GM23338 (cell line): ENCODE results near the gene ARHGAP12. TPM values are rescaled to one million over a fixed set of nuclear protein-coding genes. Genes with fewer than 3 reads are reported as not detected.

Source experiments
- ATAC-seq: fragments of 200-7000 bp; cut with Tn5 transposase; 3 replicates; pipeline ENCODE4 v1.9.1; 2020
- DNase-seq: peaks from one replicate; pipeline ENCODE4 v3.0.0-alpha.2; 2015; ENCODE audit warnings: low spot score
- H2AFZ ChIP-seq: fragments of 200-600 bp; sonication (generic); 2 replicates; pipeline ENCODE4 v1.8.0; 2016; ENCODE audit warnings: antibody characterized with exemption, mild to moderate bottlenecking, moderate library complexity
- H3F3A ChIP-seq: fragments of 200-600 bp; sonication (generic); replicated peaks from 2 replicates; pipeline ENCODE4 v1.8.0; 2017; ENCODE audit warnings: antibody characterized with exemption, mixed run types, low read depth
- H3K27ac ChIP-seq: fragments of 200-600 bp; sonication (generic); 2 replicates; pipeline ENCODE4 v1.6.1; 2016; ENCODE audit warnings: low read depth
- H3K27me3 ChIP-seq: fragments of 200-600 bp; sonication (generic); 2 replicates; pipeline ENCODE4 v1.8.0; 2016; ENCODE audit warnings: mild to moderate bottlenecking, mixed run types, moderate library complexity; ENCODE audit not compliant: insufficient read depth
- H3K36me3 ChIP-seq: fragments of 200-600 bp; sonication (generic); 2 replicates; pipeline ENCODE4 v1.8.0; 2016; ENCODE audit warnings: mild to moderate bottlenecking; ENCODE audit not compliant: insufficient read depth
- H3K4me1 ChIP-seq: fragments of 200-600 bp; sonication (generic); 2 replicates; pipeline ENCODE4 v1.8.0; 2016; ENCODE audit warnings: mild to moderate bottlenecking, moderate library complexity; ENCODE audit not compliant: insufficient read depth
- H3K4me2 ChIP-seq: fragments of 200-600 bp; sonication (generic); 2 replicates; pipeline ENCODE4 v1.7.1; 2017; ENCODE audit warnings: mixed run types
- H3K4me3 ChIP-seq: fragments of 200-600 bp; sonication (generic); 2 replicates; pipeline ENCODE4 v1.6.1; 2016; ENCODE audit warnings: mixed run types
- H3K79me2 ChIP-seq: fragments of 200-600 bp; sonication (generic); replicated peaks from 2 replicates; pipeline ENCODE4 v1.8.0; 2017; ENCODE audit warnings: mild to moderate bottlenecking; ENCODE audit not compliant: insufficient read depth
- H3K9me2 ChIP-seq: fragments of 200-600 bp; sonication (generic); 2 replicates; pipeline ENCODE4 v1.8.0; 2017; ENCODE audit not compliant: insufficient read depth
- H4K20me1 ChIP-seq: fragments of 200-600 bp; sonication (generic); replicated peaks from 2 replicates; pipeline ENCODE4 v1.8.0; 2017; ENCODE audit warnings: mild to moderate bottlenecking; ENCODE audit not compliant: insufficient read depth
- H3K27ac Mint-ChIP-seq: 2 replicates; pipeline ENCODE4 v1.8.0; 2020; ENCODE audit warnings: inconsistent platforms, mild to moderate bottlenecking, moderate library complexity, mixed read lengths
- H3K27me3 Mint-ChIP-seq: 3 replicates; pipeline ENCODE4 v1.8.0; 2022; ENCODE audit warnings: low read depth, mild to moderate bottlenecking, moderate library complexity, mixed read lengths, inconsistent platforms; ENCODE audit not compliant: insufficient read depth, poor library complexity
- H3K36me3 Mint-ChIP-seq: 3 replicates; pipeline ENCODE4 v1.8.0; 2021; ENCODE audit warnings: low read depth, mild to moderate bottlenecking, inconsistent platforms, moderate library complexity, mixed read lengths
- H3K4me1 Mint-ChIP-seq: 3 replicates; pipeline ENCODE4 v1.8.0; 2020; ENCODE audit warnings: mild to moderate bottlenecking, inconsistent platforms, mixed read lengths
- H3K4me3 Mint-ChIP-seq: 3 replicates; pipeline ENCODE4 v1.8.0; 2021; ENCODE audit warnings: moderate library complexity, mild to moderate bottlenecking, inconsistent platforms, mixed read lengths
- H3K9me3 Mint-ChIP-seq: 3 replicates; pipeline ENCODE4 v1.8.0; 2020; ENCODE audit warnings: moderate library complexity, mild to moderate bottlenecking, inconsistent platforms, mixed read lengths
- CREB1 ChIP-seq: fragments of 250-450 bp; sonication (Bioruptor Pico); IDR thresholded peaks from 2 replicates; pipeline ENCODE4 v1.5.0; 2020; ENCODE audit warnings: low read depth, mild to moderate bottlenecking, moderate library complexity
- CTCF ChIP-seq, 2 experiments: fragments of 200-600 bp in 1 of 2; sonication (generic) in 1 of 2; conservative IDR thresholded peaks; 2 replicates each; pipeline versions ENCODE4 v1.5.1 to v1.6.1; 2016 to 2017; ENCODE audit warnings: antibody characterized with exemption in 2 of 2, low read depth in 2 of 2, mild to moderate bottlenecking in 2 of 2, moderate library complexity in 1 of 2
- ETS1 ChIP-seq: IDR thresholded peaks from 2 replicates; pipeline ENCODE4 v1.6.1; 2016; ENCODE audit warnings: antibody characterized with exemption
- EZH2 ChIP-seq: fragments of 200-600 bp; sonication (generic); IDR thresholded peaks from one replicate; pipeline ENCODE4 v1.8.0; 2017; ENCODE audit warnings: antibody characterized with exemption, mild to moderate bottlenecking, low read depth; ENCODE audit not compliant: unreplicated experiment
- EZH2phosphoT487 ChIP-seq: fragments of 200-600 bp; sonication (generic); IDR thresholded peaks from one replicate; pipeline ENCODE4 v1.8.1; 2018; ENCODE audit warnings: antibody characterized with exemption; ENCODE audit not compliant: unreplicated experiment
- JUNB ChIP-seq: IDR thresholded peaks from one replicate; pipeline ENCODE4 v1.6.1; 2016; ENCODE audit warnings: antibody characterized with exemption; ENCODE audit not compliant: unreplicated experiment
- NANOG ChIP-seq: IDR thresholded peaks from 2 replicates; pipeline ENCODE4 v1.6.1; 2016; ENCODE audit warnings: antibody characterized with exemption, borderline replicate concordance
- POLR2AphosphoS5 ChIP-seq: IDR thresholded peaks from 2 replicates; pipeline ENCODE4 v1.6.1; 2016; ENCODE audit warnings: antibody characterized with exemption, low read depth
- REST ChIP-seq: IDR thresholded peaks from one replicate; pipeline ENCODE4 v1.6.1; 2018; ENCODE audit warnings: antibody characterized with exemption; ENCODE audit not compliant: unreplicated experiment
- STAT1 ChIP-seq: IDR thresholded peaks from one replicate; pipeline ENCODE4 v1.6.1; 2016; ENCODE audit warnings: antibody characterized with exemption; ENCODE audit not compliant: unreplicated experiment
- ZNF114 ChIP-seq: fragments of 250-450 bp; sonication (Bioruptor Pico); IDR thresholded peaks from 2 replicates; pipeline ENCODE4 v1.5.0; 2020; ENCODE audit warnings: mild to moderate bottlenecking, moderate library complexity
- ZNF331 ChIP-seq: fragments of 250-450 bp; sonication (Bioruptor Pico); IDR thresholded peaks from 2 replicates; pipeline ENCODE4 v1.5.0; 2020; ENCODE audit warnings: low read depth, mild to moderate bottlenecking, moderate library complexity
- polyA plus RNA-seq: library from polyadenylated mRNA; unstranded; fragments of >200 nt; fragmentation: Nextera tagmentation; extraction: Ambion mirVana; gene quantifications from 2 replicates; pipeline ENCODE4 v1.2.1, GENCODE V29; 2016
- total RNA-seq: library from RNA; depleted of rRNA; stranded (reverse); fragments of >200 nt; shearing (Covaris generic); gene quantifications from 2 replicates; pipeline ENCODE4 v1.2.3, GENCODE V29; 2014

ARHGAP12 gene
- total and polyA plus RNA-seq, 2 experiments from 2014 or later = 27.5 to 50.7 TPM

- TF ChIP-seq REST = no peak
- TF ChIP-seq ZNF331 (CRISPR knock-in tag) = no peak
- no peak for TF ChIP-seq CTCF (conservative IDR thresholded peaks at IDR 0.05; ENCODE audit: low read depth in 2 of 2)
- TF ChIP-seq NANOG = no peak
- TF ChIP-seq STAT1 = no peak
- TF ChIP-seq ZNF114 = no peak
- no peak for TF ChIP-seq JUNB
- no peak for TF ChIP-seq ETS1
- no peak for TF ChIP-seq POLR2AphosphoS5
Observed at GRCh38 chr10:31927565-31927883, 1.1 kb downstream of the ARHGAP12 start (continued).

GRCh38 chr10:31926765-31927564 lies 1.7 kb downstream of the ARHGAP12 start:
- Histone ChIP-seq H3K4me1 (peaks cover 37% of the 10 kb centered on the region), H3K36me3 (no peaks in the 10 kb centered on the region), H3F3A (no peaks in the 10 kb centered on the region; the same call in 1 of the 2 replicates), H3K27ac (no peak overlapping the region), H3K27me3 (no peaks in the 10 kb centered on the region), H3K4me2 (peak overlapping the region; percentile 99), H4K20me1 (peaks cover 24% of the 10 kb centered on the region), H3K4me3 (peak overlapping the region; percentile 96), H3K79me2 (peaks cover 58% of the 10 kb centered on the region), H3K9me2 (no peaks in the 10 kb centered on the region), H2AFZ (peak overlapping the region; percentile 54; the same call in 1 of the 2 replicates)
- Mint-ChIP-seq H3K4me1 (peaks cover 36% of the 10 kb centered on the region), H3K4me3 (peak overlapping the region; percentile 93), H3K27ac (peak overlapping the region; percentile 35; the same call in 1 of the 2 replicates), H3K27me3 (peaks cover 6% of the 10 kb centered on the region), H3K9me3 (peaks cover 5% of the 10 kb centered on the region; the same call in 2 of the 3 replicates), H3K36me3 (peaks cover 18% of the 10 kb centered on the region; the same call in 2 of the 3 replicates)
- DNase-seq = no peak
- ATAC-seq = no peak
- TF ChIP-seq EZH2 (no peak), CTCF (conservative IDR thresholded peaks at IDR 0.05; ENCODE audit: low read depth in 2 of 2) (no peak), EZH2phosphoT487 (no peak), REST (no peak), NANOG (no peak), ZNF114 (no peak), JUNB (no peak), ETS1 (no peak), CREB1 (no peak)
